Fibroblast of the conjunctiva (primary cell): ENCODE measurements around the gene OR1I1.
"Not testable (repeated sequence)": the region's sequence is repeated elsewhere in the genome, so short reads cannot be mapped to it uniquely, and the experiment has no call there.

Experiments used
- DNase-seq: peaks from one replicate; pipeline ENCODE4 v3.0.0-alpha.2; 2010; ENCODE audit warnings: low read depth

The OR1I1 gene, protein sequence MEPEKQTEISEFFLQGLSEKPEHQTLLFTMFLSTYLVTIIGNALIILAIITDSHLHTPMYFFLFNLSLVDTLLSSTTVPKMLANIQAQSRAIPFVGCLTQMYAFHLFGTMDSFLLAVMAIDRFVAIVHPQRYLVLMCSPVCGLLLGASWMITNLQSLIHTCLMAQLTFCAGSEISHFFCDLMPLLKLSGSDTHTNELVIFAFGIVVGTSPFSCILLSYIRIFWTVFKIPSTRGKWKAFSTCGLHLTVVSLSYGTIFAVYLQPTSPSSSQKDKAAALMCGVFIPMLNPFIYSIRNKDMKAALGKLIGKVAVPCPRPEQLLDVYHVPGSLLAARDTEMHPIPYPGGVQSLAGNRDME

DNA sequence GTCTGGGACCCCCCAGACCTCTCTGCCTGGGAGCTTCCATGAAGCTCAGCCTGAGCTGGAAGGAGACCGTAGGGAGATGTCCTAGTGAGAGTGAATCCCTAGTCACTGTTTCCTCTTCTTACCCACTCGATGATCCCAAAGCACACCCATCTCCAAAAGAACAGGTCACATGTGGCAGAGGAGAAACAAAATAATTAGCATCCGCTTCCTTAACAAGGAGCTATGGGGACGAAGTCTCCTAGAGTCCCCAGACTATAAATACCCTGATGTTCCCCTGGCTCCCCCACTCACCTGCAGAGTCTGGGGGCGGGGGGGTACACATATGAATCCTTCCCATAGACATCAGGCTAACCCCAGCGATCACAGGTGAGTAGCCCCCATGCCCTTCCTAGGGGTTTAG lies at the start of gene OR1I1:
Gene OR1I1, plus strand, starts transcription at position 301 of the 400 bp plus-strand sequence. CDS start 4,855 bp downstream, outside the sequence.
- DNase-seq, result no peak

DNA sequence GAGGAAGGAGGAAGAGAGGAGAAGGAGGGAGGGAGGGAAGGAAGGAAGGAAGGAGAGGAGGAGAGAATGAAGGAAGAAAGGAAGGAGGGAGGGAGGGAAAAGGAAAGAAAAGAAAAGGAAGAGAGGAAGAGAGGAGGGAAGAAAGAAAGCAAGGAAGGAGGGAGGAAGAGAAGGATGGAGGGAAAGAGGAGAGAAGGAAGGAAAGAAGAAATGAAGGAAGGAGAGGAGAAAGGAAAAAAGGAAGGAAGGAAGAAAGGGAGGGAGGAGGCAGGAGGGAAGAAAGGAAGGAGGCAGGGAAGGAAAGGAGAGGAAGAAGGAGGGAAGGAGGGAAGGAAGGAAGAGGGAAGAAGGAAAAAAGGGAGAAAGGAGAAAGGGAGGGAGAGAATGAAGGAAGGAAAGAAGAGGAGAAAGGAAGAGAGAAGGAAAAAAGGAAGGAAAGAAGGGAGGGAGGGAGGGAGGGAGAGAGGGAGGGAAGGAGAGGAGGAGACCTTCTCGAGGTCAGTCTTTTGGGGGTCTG lies 46.2 kb upstream of the OR1I1 start:
- no peak for DNase-seq

DNA sequence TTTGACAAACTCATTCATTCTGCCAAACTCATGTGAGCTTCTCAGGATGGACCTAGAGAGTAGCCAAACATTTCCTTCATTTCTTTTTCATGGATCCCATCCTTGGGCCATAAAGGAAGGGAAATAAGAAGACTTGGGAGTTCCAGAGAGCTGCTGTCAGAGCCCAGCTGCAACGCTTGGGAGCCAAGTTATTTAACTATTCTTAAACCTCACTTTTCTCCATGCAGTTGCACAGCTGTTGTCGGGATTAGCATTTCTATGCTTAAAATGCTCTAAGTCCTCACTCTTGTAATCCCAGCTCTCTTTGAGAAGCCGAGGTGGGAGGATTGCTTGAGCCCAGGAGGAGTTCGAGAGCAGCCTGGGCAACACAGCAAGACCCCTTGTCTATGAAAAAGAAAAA lies 44.4 kb upstream of the OR1I1 start:
- no peak for DNase-seq

DNA sequence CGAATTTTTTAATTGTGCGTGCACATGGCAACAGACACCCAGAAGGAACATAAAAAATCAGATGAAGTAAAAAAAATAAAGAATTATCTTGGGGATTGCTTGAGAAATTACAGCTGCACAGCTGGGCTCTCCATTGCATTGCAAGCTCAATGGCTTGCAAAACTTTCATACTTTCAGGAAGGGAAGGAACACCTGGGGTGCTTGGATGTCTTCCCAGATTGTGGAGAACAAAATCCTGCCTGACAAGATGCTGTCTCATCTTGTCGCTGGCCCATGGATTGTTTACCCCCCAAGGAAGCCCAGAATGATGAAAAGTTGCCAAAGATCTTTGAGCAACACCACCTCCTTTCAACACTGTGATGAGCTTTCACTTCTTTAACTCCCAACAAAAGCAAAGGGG lies 43.7 kb upstream of the OR1I1 start:
- no peak for DNase-seq

DNA sequence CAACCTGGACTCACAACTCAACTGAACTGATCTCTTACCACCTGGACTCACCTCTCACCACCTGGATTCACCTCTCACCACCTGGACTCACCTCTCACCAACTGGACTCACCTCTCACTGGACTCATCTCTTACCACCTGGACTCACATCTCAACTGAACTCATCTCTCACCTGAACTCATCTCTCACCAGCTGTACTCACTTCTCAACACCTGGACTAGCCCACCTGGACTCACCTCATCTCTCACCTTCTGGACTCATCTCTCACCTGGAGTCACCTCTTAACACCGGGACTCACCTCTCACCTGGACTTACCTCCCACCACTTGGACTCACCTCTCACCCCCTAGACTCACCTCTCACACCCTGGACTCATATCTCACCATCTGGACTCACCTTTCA lies 40.0 kb upstream of the OR1I1 start:
- DNase-seq, result no peak

DNA sequence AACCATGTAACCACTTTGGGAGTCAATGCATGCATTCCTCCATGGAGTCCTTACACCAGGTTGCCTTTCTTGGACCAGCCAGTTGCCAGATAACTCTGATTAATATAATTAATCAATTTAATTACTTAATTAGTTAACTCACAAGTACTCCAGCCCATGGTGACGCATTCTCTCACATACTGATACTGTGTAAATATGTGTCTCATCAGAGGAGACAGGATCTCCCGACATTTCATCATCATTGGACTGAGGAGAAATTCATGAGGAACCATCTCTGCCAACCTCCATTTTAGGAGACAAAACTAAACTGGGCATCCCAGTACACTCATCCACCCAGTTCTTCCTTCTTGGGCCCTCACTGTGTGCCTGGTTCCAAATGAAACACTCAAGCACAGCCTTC lies 39.2 kb upstream of the OR1I1 start:
- no peak for DNase-seq

DNA sequence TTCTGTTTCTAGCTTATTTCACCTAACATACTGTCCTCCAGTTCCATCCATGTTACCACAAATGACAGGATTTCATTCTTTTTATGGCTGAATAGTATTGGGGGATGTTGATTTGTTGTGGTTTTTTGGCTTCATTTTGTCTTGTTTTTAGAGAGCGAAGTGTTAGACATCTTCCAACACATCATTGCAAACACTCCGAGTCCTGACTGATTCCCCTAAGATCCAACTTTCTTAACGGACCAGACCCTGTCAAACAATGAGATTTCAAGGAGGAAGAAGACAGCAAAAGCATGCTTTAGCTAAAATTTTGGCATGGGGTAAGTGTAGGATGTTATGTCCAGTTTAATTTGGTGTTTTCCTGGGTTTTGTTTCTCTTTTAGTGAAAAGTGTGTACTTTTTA lies 36.5 kb upstream of the OR1I1 start:
- no peak for DNase-seq

DNA sequence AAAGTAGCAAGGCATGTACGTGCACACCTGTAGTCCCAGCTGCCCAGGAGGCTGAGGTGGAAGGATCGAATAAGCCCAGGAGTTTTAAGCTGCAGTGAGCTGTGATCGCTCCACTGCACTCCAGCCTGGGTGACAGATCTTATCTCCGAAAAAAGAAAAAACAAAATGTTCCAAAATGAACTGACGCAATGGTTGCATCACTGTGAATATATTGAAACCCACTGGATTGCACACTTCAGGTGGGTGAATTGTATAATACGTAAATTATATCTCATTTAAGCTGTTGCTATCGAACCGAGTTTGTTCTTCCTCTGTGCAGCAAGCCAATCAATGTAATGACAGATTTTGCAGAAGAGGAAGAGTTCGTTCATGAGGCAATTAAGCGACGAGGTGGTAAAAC lies 34.3 kb upstream of the OR1I1 start:
- no peak for DNase-seq

DNA sequence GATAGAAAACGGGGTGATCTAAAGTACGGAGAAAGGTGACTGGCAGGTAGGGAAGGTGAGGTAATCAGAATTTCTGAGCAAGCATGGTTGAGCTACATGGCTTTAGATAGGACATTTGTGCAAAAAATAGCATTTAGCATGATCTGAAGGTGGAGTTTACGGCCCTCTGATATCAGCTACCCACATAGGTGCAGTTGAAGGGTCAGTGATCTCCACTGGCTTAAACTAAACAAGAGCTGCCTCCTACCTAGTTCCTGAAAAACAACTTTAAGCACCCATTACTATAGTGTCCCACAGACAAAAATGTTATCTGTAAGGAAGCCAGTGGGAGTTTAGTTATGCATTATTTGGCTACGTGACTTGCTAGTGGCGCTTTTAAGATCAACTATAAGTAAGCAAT lies 33.9 kb upstream of the OR1I1 start:
- DNase-seq, result no peak

DNA sequence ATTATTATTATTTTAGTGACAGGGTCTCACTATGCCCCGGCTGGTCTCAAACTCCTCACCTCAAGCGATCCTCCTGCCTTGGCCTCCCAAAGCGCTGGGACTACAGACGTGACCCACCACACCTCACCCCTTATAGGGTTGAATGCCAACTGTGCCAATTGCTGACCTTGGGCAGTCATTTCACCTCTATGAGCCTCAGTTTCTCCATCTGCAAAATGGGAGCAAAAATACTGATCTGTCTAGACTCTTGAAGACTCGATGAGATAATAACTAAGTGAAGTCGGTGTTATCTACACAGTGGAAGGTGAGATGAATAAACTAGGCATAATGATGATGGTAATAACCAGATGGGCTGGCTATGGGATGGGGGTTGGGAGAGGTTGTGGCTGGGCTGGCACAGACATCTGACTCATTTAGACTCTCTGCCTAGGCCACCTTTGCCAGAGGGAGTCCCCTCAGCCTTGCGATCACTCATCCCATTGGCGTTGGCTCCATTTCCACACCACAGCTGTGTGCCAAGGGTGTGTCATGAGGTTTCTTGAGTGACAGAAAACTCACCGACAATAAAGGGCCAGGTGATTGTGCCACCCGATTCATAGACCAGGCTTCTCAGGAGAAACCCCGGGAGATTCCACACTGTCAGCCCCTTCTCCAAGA lies 33.0 kb upstream of the OR1I1 start, which contains the start of gene CASP14:
Gene CASP14, plus strand, starts transcription at position 596 of the 657 bp plus-strand sequence. CDS start 2,772 bp downstream, outside the sequence.
- DNase-seq, result no peak

DNA sequence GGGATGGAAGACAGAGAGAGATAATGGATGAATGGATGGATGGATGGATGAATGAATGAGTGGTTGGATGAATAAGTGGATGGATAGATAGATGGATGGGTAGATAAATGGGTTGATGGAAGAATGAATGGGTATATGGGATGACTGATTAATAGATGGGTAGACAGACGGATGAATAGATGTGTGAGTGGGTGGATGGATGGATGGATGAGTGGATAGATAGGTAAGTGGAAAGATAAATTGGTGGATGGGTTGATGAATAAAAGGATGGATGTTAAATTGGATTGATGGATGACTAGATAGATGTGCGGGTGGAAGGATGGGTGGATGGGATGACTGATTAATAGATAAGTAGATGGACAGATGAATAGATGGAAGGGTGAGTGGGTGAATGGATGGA lies 31.4 kb upstream of the OR1I1 start:
- no peak for DNase-seq

DNA sequence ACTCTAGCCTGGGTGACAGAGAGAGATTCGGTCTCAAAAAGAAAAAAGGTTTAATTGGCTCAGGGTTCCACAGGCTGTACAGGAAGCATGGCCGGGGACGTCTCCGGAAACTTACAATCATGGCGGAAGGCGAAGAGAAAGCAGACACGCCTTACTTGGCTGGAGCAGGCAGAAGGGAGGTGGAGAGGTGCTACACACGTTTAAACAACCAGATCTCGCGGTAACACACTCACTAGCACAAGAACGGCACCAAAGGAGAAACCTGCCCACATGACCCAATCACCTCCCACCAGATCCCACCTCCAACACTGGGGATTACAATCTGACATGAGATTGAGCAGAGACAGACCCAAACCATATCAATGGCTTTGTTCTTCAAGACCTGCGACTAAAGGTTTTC lies 20.0 kb upstream of the OR1I1 start:
- DNase-seq, result no peak

DNA sequence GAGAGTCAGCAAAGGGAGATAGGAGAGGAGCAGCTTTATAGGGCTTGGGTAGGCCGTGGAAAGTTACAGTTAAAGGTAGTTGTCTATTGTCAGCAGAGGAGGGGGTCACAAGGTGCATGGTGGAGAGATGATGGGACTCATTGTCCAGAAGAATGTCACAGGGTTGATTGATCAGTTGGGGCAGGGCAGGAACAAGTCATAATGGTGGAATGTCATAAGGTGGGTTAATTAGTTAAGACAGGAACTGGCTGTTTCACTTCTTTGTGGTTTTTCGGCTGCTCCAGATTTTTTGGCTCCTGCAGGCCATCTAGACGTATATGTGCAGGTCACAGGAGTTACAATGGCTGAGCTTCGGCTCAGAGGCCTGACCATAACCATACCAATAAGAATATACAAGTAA lies 11.6 kb upstream of the OR1I1 start:
- DNase-seq, result not testable (repeated sequence)

DNA sequence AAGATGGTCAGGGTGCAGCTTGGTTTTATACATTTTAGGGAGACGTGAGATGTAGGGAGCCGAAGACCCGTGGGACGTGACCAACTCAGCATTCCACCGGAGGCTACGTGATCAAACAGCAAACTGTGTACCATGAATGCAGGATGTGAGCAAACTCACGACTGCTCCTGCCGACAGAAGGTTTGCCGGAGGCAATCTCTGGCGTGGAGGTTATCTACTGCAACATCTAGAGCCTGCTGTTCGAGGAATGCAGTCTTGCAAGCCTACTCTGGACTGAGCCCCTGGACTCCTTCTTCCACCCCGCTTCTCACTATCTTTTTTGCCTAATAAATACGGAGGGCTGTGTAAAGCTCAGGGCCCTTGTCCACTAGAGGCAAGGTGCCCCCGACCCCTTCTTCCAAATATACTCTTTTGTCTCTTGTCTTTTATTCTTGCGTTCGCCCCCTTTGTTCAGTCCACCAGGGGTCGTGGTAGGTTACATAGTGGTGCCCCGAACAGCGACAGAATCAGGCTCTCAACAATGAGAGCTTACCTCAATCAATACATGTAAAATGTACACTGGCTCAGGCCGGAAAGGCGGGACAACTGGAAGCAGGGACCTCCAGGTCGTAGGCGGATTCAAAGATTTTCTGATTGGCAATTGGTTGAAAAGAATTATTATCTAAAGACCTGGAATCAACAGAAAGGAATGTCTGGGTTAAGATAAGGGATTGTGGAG lies 8.9 kb upstream of the OR1I1 start:
- DNase-seq, result no peak

DNA sequence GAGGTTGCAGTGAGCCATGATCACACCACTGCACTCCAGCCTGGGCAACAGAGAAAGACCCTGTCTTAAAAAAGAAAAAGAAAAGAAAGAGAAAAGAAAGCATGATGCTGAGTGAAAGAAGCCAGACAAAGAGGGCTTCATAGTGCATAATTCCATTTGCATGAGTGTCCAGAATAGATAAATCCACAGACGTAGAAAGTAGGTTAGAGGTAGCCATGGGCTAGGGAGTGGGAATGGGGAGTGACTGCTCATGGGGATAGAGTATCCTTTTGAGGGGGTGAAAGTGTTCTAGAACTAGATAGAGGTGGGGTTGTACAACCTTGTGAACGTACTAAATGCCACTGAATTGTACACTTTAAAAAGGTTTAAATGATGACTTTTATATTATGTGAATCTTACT lies 7.6 kb upstream of the OR1I1 start:
- DNase-seq, result no peak

DNA sequence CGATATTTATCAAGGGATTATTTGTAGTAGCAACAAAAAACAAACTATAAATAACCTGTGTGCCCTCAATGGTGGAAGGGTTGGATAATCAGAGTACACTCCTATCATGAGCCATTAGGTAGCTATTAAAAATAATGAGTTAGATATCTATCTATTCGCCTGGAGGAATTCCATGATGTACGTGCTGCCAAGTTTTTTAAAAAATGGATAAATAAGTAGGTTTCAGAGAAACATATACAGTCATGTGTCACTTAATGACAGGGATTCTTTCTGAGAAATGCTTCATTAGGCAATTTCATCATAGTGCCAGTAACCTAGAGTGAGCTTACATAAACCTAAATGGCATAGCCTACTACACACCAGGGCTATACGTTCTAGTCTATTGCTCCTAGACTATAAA lies 6.2 kb upstream of the OR1I1 start:
- no peak for DNase-seq

DNA sequence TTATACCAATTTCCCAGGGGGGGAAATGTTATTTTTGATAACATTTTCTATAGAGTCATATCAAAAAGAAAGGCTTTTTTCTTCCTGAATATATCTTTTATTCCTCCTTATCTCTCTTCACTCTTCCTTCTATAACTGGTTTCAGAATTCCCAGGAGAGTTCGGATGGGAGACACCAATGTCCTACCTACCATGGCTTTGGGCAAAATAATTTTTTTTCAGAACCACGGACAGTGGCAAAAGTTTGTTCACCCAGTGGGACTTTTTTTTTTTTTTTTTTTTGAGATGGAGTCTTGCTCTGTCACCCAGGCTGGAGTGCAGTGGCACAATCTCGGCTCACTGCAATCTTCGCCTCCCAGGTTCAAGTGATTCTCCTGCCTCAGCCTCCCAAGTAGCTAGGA lies 2.0 kb upstream of the OR1I1 start:
- not testable (repeated sequence) for DNase-seq

DNA sequence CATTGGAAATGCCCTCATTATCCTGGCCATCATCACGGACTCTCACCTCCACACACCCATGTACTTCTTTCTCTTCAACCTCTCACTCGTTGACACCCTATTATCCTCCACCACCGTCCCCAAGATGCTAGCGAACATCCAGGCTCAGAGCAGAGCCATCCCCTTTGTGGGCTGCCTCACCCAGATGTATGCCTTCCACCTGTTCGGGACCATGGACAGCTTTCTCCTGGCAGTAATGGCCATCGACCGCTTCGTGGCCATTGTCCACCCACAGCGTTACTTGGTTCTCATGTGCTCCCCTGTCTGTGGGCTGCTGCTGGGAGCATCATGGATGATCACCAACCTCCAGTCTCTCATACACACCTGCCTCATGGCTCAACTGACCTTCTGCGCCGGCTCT lies 5.2 kb downstream of the OR1I1 start:
- DNase-seq, result no peak

DNA sequence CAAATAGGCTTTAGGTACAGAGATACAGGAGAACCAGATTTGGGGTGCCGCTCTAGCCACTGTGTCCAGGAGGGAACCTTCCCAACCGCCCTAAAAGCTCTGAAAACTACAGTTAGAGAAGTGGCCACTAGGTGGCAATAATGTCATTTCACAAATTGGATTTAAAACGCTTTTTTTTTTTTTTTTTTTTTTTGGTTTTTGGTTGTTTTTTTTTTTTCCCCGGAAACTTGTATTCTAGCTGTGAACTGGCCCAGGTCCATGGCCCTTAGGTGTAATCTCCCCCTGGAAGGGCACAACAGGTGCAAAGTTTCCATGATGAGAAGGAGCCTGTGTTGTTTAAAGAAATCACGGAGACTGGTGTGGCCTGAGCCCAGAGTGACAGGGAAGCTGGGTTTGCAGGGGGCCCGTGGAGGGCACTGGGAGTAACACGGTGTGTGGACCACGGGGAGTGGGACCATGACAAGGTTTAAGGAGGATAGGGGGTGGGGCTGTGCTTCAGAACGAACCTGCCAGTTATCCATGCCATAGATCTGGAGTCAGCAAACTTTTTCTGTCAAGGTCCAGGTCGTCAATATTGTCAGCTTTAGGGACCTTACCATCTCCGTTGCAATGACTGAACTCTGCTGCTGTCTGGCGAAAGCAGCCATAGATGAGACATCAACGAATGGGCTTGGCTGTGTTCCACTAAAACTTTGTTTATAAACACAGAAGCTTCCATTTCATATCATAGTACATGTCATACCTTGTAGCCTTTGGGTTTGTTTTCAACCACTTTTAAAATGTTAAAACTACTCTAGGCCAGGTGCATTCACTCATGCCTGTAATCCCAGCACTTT lies 10.1 kb downstream of the OR1I1 start:
- DNase-seq, result peak; percentile 63

DNA sequence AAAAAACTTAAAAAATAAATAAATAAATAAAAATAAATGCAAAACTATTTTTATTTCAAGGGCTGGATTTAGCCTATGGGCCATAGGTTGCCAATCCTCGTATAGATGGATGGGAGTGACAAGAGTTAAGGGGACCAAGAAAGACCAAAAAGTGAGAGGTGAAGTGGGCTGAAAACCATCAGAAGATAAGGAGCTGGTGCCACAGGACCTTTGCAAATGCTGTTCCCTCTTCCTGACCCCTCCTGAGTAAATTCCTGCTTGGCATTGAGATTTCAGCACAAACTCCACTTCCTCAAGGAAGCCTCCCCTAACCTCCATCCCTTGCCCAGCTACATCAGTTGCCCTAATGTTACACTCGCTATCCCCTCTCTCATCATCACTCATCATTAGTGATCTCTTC lies 11.0 kb downstream of the OR1I1 start:
- DNase-seq, result no peak

DNA sequence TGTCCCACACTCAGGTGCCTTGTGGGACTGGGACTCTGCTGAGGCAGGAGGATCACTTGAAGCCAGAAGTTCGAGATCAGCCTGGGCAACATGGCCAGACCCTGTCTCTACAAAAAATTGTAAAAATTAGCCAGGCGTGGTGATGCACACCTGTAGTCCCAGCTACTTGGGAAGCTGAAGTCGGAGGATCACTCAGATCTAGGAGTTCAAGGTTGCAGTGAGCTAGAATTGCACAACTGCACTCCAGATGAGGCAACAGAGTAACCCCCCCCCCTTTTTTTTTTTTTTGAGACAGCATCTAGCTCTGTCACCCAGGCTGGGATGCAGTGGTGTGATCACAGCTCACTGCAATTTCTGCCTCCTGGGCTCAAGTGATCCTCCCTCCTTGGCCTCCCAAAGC lies 14.2 kb downstream of the OR1I1 start:
- DNase-seq, result no peak

DNA sequence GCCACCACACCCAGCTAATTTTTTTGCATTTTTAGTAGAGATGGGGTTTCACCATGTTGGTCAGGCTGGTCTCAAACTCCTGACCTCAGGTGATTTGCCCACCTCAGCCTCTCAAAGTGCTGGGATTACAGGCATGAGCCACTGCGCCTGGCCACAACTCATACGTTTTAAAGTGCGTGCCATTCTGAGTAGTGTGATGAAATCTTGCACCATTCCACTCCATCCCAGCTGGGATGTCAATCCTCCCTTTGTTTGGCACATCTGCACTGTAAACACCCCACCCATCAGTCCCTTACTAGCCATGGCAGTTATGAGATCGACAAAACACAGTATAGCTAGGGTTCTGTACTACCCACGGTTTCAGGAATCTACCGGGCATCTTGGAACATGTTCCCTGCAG lies 16.0 kb downstream of the OR1I1 start:
- DNase-seq, result not testable (repeated sequence)
